B cell (primary cell): ENCODE data around the gene NTS. TPM values are rescaled to one million over a fixed set of nuclear protein-coding genes. Genes with fewer than 3 reads are reported as not detected.
A peak's percentile ranks its signal among the peaks of the same experiment; 100 is the strongest.

Source experiments
- ATAC-seq: fragments of 200-7000 bp; cut with Tn5 transposase; one replicate; pipeline ENCODE4 v1.10.0; 2021; ENCODE audit warnings: low read depth, mild to moderate bottlenecking, moderate number of reproducible peaks, moderate library complexity
- CTCF ChIA-PET: fragments of 350-600 bp; sonication (Branson Sonifier 250); formaldehyde crosslinking; loops from one replicate; lab custom pipeline; 2021; ENCODE audit warnings: antibody characterized with exemption, inconsistent platforms; lab: Charles Lee
- POLR2A ChIA-PET: fragments of 350-600 bp; sonication (Branson Sonifier 250); formaldehyde crosslinking; loops from one replicate; lab custom pipeline; 2021; ENCODE audit warnings: antibody characterized with exemption; lab: Charles Lee
- DNase-seq: peaks from one replicate; pipeline ENCODE4 v3.0.0; 2013
- H2AFZ ChIP-seq: 2 replicates; pipeline ENCODE4 v1.6.1; 2012; ENCODE audit warnings: mild to moderate bottlenecking, low read depth, low read length; ENCODE audit not compliant: insufficient read depth, poor library complexity, severe bottlenecking
- H3K27ac ChIP-seq, 2 donors: 1 replicate in 1 of 2; 2 replicates in 1 of 2; pipeline ENCODE4 v1.5.1; 2012 to 2013; ENCODE audit warnings: low read length in 2 of 2, mild to moderate bottlenecking in 2 of 2, moderate library complexity in 1 of 2
- H3K27me3 ChIP-seq, 4 experiments: fragments of 200-600 bp in 1 of 4; sonication (generic) in 1 of 4; replicated peaks in 1 of 4; 1 replicate in 2 of 4; 2 replicates in 2 of 4; pipeline versions ENCODE4 v1.6.1 to v1.7.0; 2013 to 2016; ENCODE audit warnings: low read length in 3 of 4, mild to moderate bottlenecking in 2 of 4, mixed read lengths in 1 of 4, moderate library complexity in 1 of 4; ENCODE audit not compliant: insufficient read depth in 4 of 4, control insufficient read depth in 3 of 4; ENCODE audit errors: control extremely low read depth in 1 of 4
- H3K36me3 ChIP-seq, 2 experiments: replicated peaks in 1 of 2; 1 replicate in 1 of 2; 2 replicates in 1 of 2; pipeline versions ENCODE4 v1.6.1 to v1.7.1; 2013; ENCODE audit warnings: low read length in 1 of 2; ENCODE audit not compliant: insufficient read depth in 2 of 2, control insufficient read depth in 1 of 2; ENCODE audit errors: control extremely low read depth in 1 of 2, extremely low read depth in 1 of 2
- H3K4me1 ChIP-seq, 2 donors: fragments of 200-600 bp in 1 of 2; sonication (generic) in 1 of 2; 1 replicate in 1 of 2; 2 replicates in 1 of 2; pipeline versions ENCODE4 v1.5.1 to v1.6.1; 2013 to 2017; ENCODE audit warnings: low read length in 2 of 2; ENCODE audit not compliant: control insufficient read depth in 2 of 2, insufficient read depth in 2 of 2
- H3K4me2 ChIP-seq: replicated peaks from 2 replicates; pipeline ENCODE3; 2012; ENCODE audit warnings: mild to moderate bottlenecking, low read depth, low read length; ENCODE audit not compliant: poor library complexity, severe bottlenecking
- H3K4me3 ChIP-seq, 5 experiments: fragments of 200-600 bp in 1 of 5; sonication (generic) in 1 of 5; 1 replicate in 3 of 5; 2 replicates in 2 of 5; pipeline versions ENCODE4 v1.5.1 to v1.7.0; 2011 to 2016; ENCODE audit warnings: low read length in 4 of 5, mild to moderate bottlenecking in 4 of 5, low read depth in 2 of 5, control low read depth in 1 of 5, moderate library complexity in 1 of 5; ENCODE audit not compliant: insufficient read depth in 1 of 5; ENCODE audit errors: control extremely low read depth in 1 of 5, extremely low read depth in 1 of 5
- H3K79me2 ChIP-seq: fragments of 200-600 bp; sonication (generic); one replicate; pipeline ENCODE4 v1.6.0; 2016; ENCODE audit warnings: low read length; ENCODE audit not compliant: control insufficient read depth, insufficient read depth
- H3K9ac ChIP-seq: fragments of 200-600 bp; sonication (generic); 2 replicates; pipeline ENCODE4 v1.6.1; 2017; ENCODE audit warnings: mild to moderate bottlenecking, low read length, moderate library complexity
- H3K9me3 ChIP-seq, 3 donors: one replicate each; pipeline versions ENCODE4 v1.6.1 to v1.7.1; 2013; ENCODE audit warnings: low read length in 2 of 3; ENCODE audit not compliant: control insufficient read depth in 2 of 3, insufficient read depth in 1 of 3; ENCODE audit errors: control extremely low read depth in 1 of 3
- H4K20me1 ChIP-seq: 2 replicates; pipeline ENCODE4 v1.6.0; 2012; ENCODE audit warnings: mild to moderate bottlenecking, low read length; ENCODE audit not compliant: insufficient read depth, control insufficient read depth, poor library complexity, severe bottlenecking
- H3K27ac Mint-ChIP-seq: one replicate; pipeline ENCODE4 v1.8.0; 2021; ENCODE audit warnings: mixed read lengths
- H3K27me3 Mint-ChIP-seq: one replicate; pipeline ENCODE4 v1.8.0; 2021; ENCODE audit warnings: mixed read lengths
- H3K4me1 Mint-ChIP-seq: one replicate; pipeline ENCODE4 v1.8.0; 2021; ENCODE audit warnings: mixed read lengths
- H3K4me3 Mint-ChIP-seq: one replicate; pipeline ENCODE4 v1.8.0; 2021; ENCODE audit warnings: mixed read lengths
- H3K9me3 Mint-ChIP-seq: one replicate; pipeline ENCODE4 v1.8.0; 2022; ENCODE audit warnings: mixed read lengths; ENCODE audit not compliant: insufficient read depth
- EZH2 ChIP-seq: IDR thresholded peaks from 2 replicates; pipeline ENCODE4 v1.6.1; 2012; ENCODE audit warnings: borderline replicate concordance, low read depth, mild to moderate bottlenecking, moderate library complexity, low read length; ENCODE audit not compliant: insufficient read depth, poor library complexity, severe bottlenecking
- WGBS: methylation state at CpG from one replicate; pipeline ENCODE4 v1.1.5; 2013; ENCODE audit warnings: missing lambda C conversion rate; ENCODE audit not compliant: insufficient coverage; 5-methylcytosine and 5-hydroxymethylcytosine counted together
- intact Hi-C: fragments of 100-400 bp; cut with micrococcal nuclease; formaldehyde crosslinking; loops from one replicate; pipeline ENCODE4 v1.10.0; 2022
- polyA minus RNA-seq: library from RNA; depleted of rRNA, polyadenylated mRNA; stranded (reverse); fragments of >200 nt; gene quantifications from 2 replicates; pipeline ENCODE4 v1.2.3, GENCODE V29; 2012
- polyA plus RNA-seq: library from polyadenylated mRNA; depleted of rRNA; stranded (reverse); fragments of >200 nt; gene quantifications from 2 replicates; pipeline ENCODE4 v1.2.3, GENCODE V29; 2012
- total RNA-seq, 2 donors: library from RNA; stranded (reverse); fragments of 120-200 nt in 1 of 2; gene quantifications; 1 replicate in 1 of 2; 2 replicates in 1 of 2; pipeline versions ENCODE4 v1.2.3 to v1.2.4, GENCODE V29; 2013 to 2022
- TF ChIP-seq, protein P1 (sequence below): fragments of 200-600 bp; IDR thresholded peaks from one replicate; pipeline ENCODE4 v1.8.0; 2022; ENCODE audit warnings: antibody characterized with exemption, mild to moderate bottlenecking

The NTS gene, protein sequence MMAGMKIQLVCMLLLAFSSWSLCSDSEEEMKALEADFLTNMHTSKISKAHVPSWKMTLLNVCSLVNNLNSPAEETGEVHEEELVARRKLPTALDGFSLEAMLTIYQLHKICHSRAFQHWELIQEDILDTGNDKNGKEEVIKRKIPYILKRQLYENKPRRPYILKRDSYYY
- total RNA-seq (not detected in 2 replicates), polyA plus RNA-seq (not detected in 2 replicates), polyA minus RNA-seq (not detected in 2 replicates)
- total RNA-seq (2013): not detected

DNA sequence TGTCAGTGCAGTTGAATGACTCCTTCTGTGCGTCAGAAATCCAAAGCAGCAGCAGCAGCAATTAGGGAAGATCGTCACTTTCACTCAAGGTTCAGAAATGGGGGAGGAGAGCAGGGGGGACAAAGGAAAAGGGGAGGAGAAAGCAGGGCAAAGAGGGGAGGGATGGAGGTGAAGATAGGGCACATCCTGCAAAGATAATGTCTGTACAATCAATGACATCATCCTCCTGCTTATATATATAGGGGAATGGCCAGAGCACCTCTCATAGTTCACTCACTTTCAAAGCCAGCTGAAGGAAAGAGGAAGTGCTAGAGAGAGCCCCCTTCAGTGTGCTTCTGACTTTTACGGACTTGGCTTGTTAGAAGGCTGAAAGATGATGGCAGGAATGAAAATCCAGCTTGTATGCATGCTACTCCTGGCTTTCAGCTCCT is at the start of gene NTS:
Gene NTS, plus strand, starts transcription at position 265 of the 431 bp plus-strand sequence. Its CDS starts 109 bp downstream, at position 374.
- Mint-ChIP-seq H3K4me3 (no peak within 1 kb of the TSS), H3K27me3 (no peaks in the 10 kb centered on the region), H3K4me1 (no peaks in the 10 kb centered on the region), H3K9me3 (no peaks in the 10 kb centered on the region), H3K27ac (no peak within 1 kb of the TSS)
- CTCF ChIA-PET: no interaction called here
- intact Hi-C loops: no loop called here
- ATAC-seq (no peak), DNase-seq (peak; percentile 6)
- Histone ChIP-seq H3K4me2 (no peak within 1 kb of the TSS), H3K9ac (no peak within 1 kb of the TSS), H3K9me3 (no peaks in the 10 kb centered on the region), H4K20me1 (no peaks in the 10 kb centered on the region), H3K79me2 (no peaks in the 10 kb centered on the region), H3K4me1 (no peaks in the 10 kb centered on the region), H3K4me3 (no peak within 1 kb of the TSS), H3K36me3 (no peaks in the 10 kb centered on the region), H2AFZ (no peak within 1 kb of the TSS), H3K27ac (no peak within 1 kb of the TSS), H3K27me3 (no peaks in the 10 kb centered on the region)
- POLR2A ChIA-PET: no interaction called here
- WGBS: 56% methylated on average over 3 of the region's 3 CpGs
- TF ChIP-seq EZH2: no peak
- TF ChIP-seq, protein P1, sequence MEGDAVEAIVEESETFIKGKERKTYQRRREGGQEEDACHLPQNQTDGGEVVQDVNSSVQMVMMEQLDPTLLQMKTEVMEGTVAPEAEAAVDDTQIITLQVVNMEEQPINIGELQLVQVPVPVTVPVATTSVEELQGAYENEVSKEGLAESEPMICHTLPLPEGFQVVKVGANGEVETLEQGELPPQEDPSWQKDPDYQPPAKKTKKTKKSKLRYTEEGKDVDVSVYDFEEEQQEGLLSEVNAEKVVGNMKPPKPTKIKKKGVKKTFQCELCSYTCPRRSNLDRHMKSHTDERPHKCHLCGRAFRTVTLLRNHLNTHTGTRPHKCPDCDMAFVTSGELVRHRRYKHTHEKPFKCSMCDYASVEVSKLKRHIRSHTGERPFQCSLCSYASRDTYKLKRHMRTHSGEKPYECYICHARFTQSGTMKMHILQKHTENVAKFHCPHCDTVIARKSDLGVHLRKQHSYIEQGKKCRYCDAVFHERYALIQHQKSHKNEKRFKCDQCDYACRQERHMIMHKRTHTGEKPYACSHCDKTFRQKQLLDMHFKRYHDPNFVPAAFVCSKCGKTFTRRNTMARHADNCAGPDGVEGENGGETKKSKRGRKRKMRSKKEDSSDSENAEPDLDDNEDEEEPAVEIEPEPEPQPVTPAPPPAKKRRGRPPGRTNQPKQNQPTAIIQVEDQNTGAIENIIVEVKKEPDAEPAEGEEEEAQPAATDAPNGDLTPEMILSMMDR: no peak

DNA sequence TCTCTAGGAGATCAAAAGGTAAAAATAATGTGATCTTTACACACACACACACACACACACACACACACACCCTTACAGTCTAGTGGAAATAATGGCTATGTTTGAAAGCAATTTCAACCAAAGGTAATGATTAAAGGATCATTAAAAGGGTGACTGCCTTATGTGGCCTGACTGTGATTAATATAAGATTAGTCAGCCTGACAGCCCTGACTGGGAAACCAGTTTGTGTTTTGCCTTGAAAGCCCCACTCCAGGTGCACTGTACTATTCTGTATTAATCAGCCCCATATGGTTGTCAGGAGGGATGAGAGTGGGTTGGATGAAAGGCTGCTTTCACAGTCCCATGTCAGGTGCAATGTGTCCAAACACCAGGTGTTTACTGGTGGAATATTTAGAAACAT is 48.3 kb upstream of the NTS start:
- POLR2A ChIA-PET: no interaction called here
- H3K27ac ChIP-seq: no peak overlapping the region
- H3K4me1 ChIP-seq: no peaks in the 10 kb centered on the region

More for the DNA sequence above, 48.3 kb upstream of the NTS start:
- CTCF ChIA-PET: no interaction called here
- no peak for ATAC-seq
- Histone ChIP-seq H3K36me3 (no peaks in the 10 kb centered on the region), H2AFZ (no peak overlapping the region), H3K79me2 (no peaks in the 10 kb centered on the region), H3K9ac (no peak overlapping the region), H3K4me3 (no peak overlapping the region), H3K4me2 (no peak overlapping the region), H3K27me3 (no peaks in the 10 kb centered on the region), H4K20me1 (no peaks in the 10 kb centered on the region), H3K9me3 (no peaks in the 10 kb centered on the region)
- Mint-ChIP-seq H3K4me1 (no peaks in the 10 kb centered on the region), H3K27me3 (no peaks in the 10 kb centered on the region), H3K9me3 (peaks cover 2% of the 10 kb centered on the region), H3K27ac (no peak overlapping the region), H3K4me3 (no peak overlapping the region)
- no peak for TF ChIP-seq EZH2
- TF ChIP-seq, protein P1: no peak
- DNase-seq: no peak
- intact Hi-C loops: no loop called here
